Activated naive CD8-positive, alpha-beta T cell treated with anti-CD3 and anti-CD28 coated beads, Interleukin-2, amount 50 U/mL, for 16 hours (primary cell): ENCODE measurements around the gene SUSD5.

Experiments
- DNase-seq: peaks from one replicate; pipeline ENCODE4 v3.0.0-alpha.2; 2020; ENCODE audit warnings: low read depth, low spot score

SUSD5 gene

GRCh38 chr3:33218446-33219174 is at the start of gene SUSD5:
TSS of gene SUSD5 (minus strand) at chr3:33218810. CDS start at chr3:33218797, 13 bp downstream.
- DNase-seq: no peak

GRCh38 chr3:33260104-33260503 is 41.5 kb upstream of the SUSD5 start:
- DNase-seq: no peak

GRCh38 chr3:33256249-33256648 is 37.6 kb upstream of the SUSD5 start:
- no peak for DNase-seq

- no peak for DNase-seq
Observed at GRCh38 chr3:33250712-33251111, 32.1 kb upstream of the SUSD5 start.

- no peak for DNase-seq
Observed at GRCh38 chr3:33246786-33247185, 28.2 kb upstream of the SUSD5 start.

GRCh38 chr3:33240261-33240660 is 21.7 kb upstream of the SUSD5 start:
- no peak for DNase-seq

GRCh38 chr3:33238923-33239322 is 20.3 kb upstream of the SUSD5 start:
- DNase-seq: no peak

- DNase-seq: no peak
Observed at GRCh38 chr3:33237439-33237838, 18.8 kb upstream of the SUSD5 start.

- DNase-seq: no peak
Observed at GRCh38 chr3:33236005-33236404, 17.4 kb upstream of the SUSD5 start.

- DNase-seq: no peak
Observed at GRCh38 chr3:33233884-33234283, 15.3 kb upstream of the SUSD5 start.

GRCh38 chr3:33231756-33232465 is 13.3 kb upstream of the SUSD5 start:
- no peak for DNase-seq

- DNase-seq: no peak
Observed at GRCh38 chr3:33229947-33230346, 11.3 kb upstream of the SUSD5 start.

- DNase-seq: no peak
Observed at GRCh38 chr3:33229066-33229465, 10.5 kb upstream of the SUSD5 start.

GRCh38 chr3:33221241-33221640 is 2.6 kb upstream of the SUSD5 start:
- no peak for DNase-seq

GRCh38 chr3:33219175-33219487 is 521 bp upstream of the SUSD5 start:
- no peak for DNase-seq

GRCh38 chr3:33217866-33218445 is 654 bp downstream of the SUSD5 start:
- no peak for DNase-seq

- DNase-seq: no peak
Observed at GRCh38 chr3:33215739-33216138, 2.9 kb downstream of the SUSD5 start.

- no peak for DNase-seq
Observed at GRCh38 chr3:33212406-33212805, 6.2 kb downstream of the SUSD5 start.

- DNase-seq: no peak
Observed at GRCh38 chr3:33211444-33211843, 7.2 kb downstream of the SUSD5 start.

- no peak for DNase-seq
Observed at GRCh38 chr3:33209357-33209756, 9.3 kb downstream of the SUSD5 start.

- DNase-seq: no peak
Observed at GRCh38 chr3:33202711-33203457, 15.7 kb downstream of the SUSD5 start.

GRCh38 chr3:33201195-33201594 is 17.4 kb downstream of the SUSD5 start:
- no peak for DNase-seq
